ENCODE data around the gene MIPOL1. TPM values are rescaled to one million over a fixed set of nuclear protein-coding genes. Genes with fewer than 3 reads are reported as not detected.

The MIPOL1 gene
- total and polyA plus RNA-seq, 2 experiments from 2014 or later, result 16.6 to 24.8 TPM

DNA sequence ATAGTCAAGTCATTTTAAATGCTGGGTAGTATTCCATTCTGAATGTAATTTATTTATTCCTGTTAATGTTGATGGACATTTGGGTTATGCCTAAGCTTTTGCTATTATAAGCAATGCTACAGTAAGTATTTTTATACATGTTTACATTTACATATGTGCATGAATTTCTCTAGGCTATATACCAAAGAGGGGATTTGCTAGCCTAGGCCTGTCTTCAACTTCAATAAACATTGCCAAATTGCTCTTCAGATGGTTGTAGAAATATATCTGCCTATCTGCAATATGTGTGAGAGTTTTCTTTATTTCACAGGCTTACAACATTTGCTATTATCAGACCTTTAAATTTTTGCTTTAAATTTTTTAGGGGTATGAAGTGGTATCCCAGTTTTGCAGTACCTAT lies 87.0 kb downstream of the MIPOL1 start (continued):
- TF ChIP-seq, protein P1, sequence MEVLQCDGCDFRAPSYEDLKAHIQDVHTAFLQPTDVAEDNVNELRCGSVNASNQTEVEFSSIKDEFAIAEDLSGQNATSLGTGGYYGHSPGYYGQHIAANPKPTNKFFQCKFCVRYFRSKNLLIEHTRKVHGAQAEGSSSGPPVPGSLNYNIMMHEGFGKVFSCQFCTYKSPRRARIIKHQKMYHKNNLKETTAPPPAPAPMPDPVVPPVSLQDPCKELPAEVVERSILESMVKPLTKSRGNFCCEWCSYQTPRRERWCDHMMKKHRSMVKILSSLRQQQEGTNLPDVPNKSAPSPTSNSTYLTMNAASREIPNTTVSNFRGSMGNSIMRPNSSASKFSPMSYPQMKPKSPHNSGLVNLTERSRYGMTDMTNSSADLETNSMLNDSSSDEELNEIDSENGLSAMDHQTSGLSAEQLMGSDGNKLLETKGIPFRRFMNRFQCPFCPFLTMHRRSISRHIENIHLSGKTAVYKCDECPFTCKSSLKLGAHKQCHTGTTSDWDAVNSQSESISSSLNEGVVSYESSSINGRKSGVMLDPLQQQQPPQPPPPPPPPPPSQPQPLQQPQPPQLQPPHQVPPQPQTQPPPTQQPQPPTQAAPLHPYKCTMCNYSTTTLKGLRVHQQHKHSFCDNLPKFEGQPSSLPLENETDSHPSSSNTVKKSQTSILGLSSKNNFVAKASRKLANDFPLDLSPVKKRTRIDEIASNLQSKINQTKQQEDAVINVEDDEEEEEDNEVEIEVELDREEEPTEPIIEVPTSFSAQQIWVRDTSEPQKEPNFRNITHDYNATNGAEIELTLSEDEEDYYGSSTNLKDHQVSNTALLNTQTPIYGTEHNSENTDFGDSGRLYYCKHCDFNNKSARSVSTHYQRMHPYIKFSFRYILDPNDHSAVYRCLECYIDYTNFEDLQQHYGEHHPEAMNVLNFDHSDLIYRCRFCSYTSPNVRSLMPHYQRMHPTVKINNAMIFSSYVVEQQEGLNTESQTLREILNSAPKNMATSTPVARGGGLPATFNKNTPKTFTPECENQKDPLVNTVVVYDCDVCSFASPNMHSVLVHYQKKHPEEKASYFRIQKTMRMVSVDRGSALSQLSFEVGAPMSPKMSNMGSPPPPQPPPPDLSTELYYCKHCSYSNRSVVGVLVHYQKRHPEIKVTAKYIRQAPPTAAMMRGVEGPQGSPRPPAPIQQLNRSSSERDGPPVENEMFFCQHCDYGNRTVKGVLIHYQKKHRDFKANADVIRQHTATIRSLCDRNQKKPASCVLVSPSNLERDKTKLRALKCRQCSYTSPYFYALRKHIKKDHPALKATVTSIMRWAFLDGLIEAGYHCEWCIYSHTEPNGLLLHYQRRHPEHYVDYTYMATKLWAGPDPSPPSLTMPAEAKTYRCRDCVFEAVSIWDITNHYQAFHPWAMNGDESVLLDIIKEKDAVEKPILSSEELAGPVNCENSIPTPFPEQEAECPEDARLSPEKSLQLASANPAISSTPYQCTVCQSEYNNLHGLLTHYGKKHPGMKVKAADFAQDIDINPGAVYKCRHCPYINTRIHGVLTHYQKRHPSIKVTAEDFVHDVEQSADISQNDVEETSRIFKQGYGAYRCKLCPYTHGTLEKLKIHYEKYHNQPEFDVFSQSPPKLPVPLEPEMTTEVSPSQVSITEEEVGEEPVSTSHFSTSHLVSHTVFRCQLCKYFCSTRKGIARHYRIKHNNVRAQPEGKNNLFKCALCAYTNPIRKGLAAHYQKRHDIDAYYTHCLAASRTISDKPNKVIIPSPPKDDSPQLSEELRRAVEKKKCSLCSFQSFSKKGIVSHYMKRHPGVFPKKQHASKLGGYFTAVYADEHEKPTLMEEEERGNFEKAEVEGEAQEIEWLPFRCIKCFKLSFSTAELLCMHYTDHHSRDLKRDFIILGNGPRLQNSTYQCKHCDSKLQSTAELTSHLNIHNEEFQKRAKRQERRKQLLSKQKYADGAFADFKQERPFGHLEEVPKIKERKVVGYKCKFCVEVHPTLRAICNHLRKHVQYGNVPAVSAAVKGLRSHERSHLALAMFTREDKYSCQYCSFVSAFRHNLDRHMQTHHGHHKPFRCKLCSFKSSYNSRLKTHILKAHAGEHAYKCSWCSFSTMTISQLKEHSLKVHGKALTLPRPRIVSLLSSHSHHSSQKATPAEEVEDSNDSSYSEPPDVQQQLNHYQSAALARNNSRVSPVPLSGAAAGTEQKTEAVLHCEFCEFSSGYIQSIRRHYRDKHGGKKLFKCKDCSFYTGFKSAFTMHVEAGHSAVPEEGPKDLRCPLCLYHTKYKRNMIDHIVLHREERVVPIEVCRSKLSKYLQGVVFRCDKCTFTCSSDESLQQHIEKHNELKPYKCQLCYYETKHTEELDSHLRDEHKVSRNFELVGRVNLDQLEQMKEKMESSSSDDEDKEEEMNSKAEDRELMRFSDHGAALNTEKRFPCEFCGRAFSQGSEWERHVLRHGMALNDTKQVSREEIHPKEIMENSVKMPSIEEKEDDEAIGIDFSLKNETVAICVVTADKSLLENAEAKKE (CRISPR knock-in tag; IDR thresholded peaks at IDR 0.05), result no peak
- TF ChIP-seq CREB1 (CRISPR knock-in tag; IDR thresholded peaks at IDR 0.05; ENCODE audit: low read depth), result no peak
- TF ChIP-seq POLR2AphosphoS5 (IDR thresholded peaks at IDR 0.05; ENCODE audit: low read depth), result no peak
- TF ChIP-seq STAT1 (IDR thresholded peaks at IDR 0.05; ENCODE audit: unreplicated experiment), result no peak
- TF ChIP-seq, protein P2, sequence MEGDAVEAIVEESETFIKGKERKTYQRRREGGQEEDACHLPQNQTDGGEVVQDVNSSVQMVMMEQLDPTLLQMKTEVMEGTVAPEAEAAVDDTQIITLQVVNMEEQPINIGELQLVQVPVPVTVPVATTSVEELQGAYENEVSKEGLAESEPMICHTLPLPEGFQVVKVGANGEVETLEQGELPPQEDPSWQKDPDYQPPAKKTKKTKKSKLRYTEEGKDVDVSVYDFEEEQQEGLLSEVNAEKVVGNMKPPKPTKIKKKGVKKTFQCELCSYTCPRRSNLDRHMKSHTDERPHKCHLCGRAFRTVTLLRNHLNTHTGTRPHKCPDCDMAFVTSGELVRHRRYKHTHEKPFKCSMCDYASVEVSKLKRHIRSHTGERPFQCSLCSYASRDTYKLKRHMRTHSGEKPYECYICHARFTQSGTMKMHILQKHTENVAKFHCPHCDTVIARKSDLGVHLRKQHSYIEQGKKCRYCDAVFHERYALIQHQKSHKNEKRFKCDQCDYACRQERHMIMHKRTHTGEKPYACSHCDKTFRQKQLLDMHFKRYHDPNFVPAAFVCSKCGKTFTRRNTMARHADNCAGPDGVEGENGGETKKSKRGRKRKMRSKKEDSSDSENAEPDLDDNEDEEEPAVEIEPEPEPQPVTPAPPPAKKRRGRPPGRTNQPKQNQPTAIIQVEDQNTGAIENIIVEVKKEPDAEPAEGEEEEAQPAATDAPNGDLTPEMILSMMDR (conservative IDR thresholded peaks at IDR 0.05; ENCODE audit: low read depth in 2 of 2), result no peak
- TF ChIP-seq ZNF114 (CRISPR knock-in tag; IDR thresholded peaks at IDR 0.05), result no peak
- TF ChIP-seq JUNB (IDR thresholded peaks at IDR 0.05; ENCODE audit: unreplicated experiment), result no peak
- no peak for TF ChIP-seq EZH2 (IDR thresholded peaks at IDR 0.05; ENCODE audit: low read depth, unreplicated experiment)

DNA sequence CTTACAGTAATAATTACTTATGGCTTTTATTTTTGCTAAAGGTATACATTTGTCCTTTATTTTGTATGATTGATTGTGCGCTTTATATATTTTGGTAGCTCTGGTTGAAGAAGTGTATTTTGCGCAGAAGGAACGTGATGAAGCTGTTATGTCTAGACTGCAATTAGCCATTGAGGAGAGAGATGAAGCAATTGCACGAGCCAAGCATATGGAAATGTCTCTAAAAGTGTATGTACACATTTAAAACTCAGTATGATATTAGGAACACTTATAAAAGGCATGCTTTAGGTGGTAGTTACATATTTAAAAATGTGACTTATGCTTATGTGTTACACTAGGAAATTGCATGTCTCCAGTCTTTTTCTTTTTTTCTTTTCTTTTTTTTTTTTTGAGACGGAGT lies 87.5 kb downstream of the MIPOL1 start:
- H4K20me1 ChIP-seq (replicated peaks; ENCODE audit: insufficient read depth), result no peaks in the 10 kb centered on the region
- no peaks in the 10 kb centered on the region; the same call in 1 of the 2 replicates for H3K36me3 ChIP-seq (ENCODE audit: insufficient read depth)
- H3F3A ChIP-seq (replicated peaks; ENCODE audit: low read depth), result no peaks in the 10 kb centered on the region
- no peaks in the 10 kb centered on the region for H3K27me3 ChIP-seq (ENCODE audit: insufficient read depth)
- H2AFZ ChIP-seq, result no peak overlapping the region
- H3K4me3 Mint-ChIP-seq, result no peak overlapping the region
- ATAC-seq (no peak), DNase-seq (ENCODE audit: low spot score) (no peak)
- no peaks in the 10 kb centered on the region for H3K79me2 ChIP-seq (replicated peaks; ENCODE audit: insufficient read depth)
- H3K27me3 Mint-ChIP-seq (ENCODE audit: insufficient read depth, low read depth, poor library complexity), result no peaks in the 10 kb centered on the region
- no peak overlapping the region for H3K27ac Mint-ChIP-seq
- H3K4me3 ChIP-seq, result no peak overlapping the region
- no peaks in the 10 kb centered on the region for H3K4me1 ChIP-seq (ENCODE audit: insufficient read depth)
- peaks cover 15% of the 10 kb centered on the region for H3K36me3 Mint-ChIP-seq (ENCODE audit: low read depth)
- H3K9me2 ChIP-seq (ENCODE audit: insufficient read depth), result no peaks in the 10 kb centered on the region
- H3K4me2 ChIP-seq, result no peak overlapping the region
- no peaks in the 10 kb centered on the region for H3K4me1 Mint-ChIP-seq
- H3K9me3 Mint-ChIP-seq, result peaks cover 2% of the 10 kb centered on the region; the same call in 1 of the 3 replicates
- no peak overlapping the region for H3K27ac ChIP-seq (ENCODE audit: low read depth)
- TF ChIP-seq, protein P3, sequence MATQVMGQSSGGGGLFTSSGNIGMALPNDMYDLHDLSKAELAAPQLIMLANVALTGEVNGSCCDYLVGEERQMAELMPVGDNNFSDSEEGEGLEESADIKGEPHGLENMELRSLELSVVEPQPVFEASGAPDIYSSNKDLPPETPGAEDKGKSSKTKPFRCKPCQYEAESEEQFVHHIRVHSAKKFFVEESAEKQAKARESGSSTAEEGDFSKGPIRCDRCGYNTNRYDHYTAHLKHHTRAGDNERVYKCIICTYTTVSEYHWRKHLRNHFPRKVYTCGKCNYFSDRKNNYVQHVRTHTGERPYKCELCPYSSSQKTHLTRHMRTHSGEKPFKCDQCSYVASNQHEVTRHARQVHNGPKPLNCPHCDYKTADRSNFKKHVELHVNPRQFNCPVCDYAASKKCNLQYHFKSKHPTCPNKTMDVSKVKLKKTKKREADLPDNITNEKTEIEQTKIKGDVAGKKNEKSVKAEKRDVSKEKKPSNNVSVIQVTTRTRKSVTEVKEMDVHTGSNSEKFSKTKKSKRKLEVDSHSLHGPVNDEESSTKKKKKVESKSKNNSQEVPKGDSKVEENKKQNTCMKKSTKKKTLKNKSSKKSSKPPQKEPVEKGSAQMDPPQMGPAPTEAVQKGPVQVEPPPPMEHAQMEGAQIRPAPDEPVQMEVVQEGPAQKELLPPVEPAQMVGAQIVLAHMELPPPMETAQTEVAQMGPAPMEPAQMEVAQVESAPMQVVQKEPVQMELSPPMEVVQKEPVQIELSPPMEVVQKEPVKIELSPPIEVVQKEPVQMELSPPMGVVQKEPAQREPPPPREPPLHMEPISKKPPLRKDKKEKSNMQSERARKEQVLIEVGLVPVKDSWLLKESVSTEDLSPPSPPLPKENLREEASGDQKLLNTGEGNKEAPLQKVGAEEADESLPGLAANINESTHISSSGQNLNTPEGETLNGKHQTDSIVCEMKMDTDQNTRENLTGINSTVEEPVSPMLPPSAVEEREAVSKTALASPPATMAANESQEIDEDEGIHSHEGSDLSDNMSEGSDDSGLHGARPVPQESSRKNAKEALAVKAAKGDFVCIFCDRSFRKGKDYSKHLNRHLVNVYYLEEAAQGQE (IDR thresholded peaks at IDR 0.05; ENCODE audit: unreplicated experiment), result no peak
- TF ChIP-seq NANOG (IDR thresholded peaks at IDR 0.05; ENCODE audit: borderline replicate concordance), result no peak
- TF ChIP-seq CREB1 (CRISPR knock-in tag; IDR thresholded peaks at IDR 0.05; ENCODE audit: low read depth), result no peak
- no peak for TF ChIP-seq JUNB (IDR thresholded peaks at IDR 0.05; ENCODE audit: unreplicated experiment)
- TF ChIP-seq EZH2 (IDR thresholded peaks at IDR 0.05; ENCODE audit: low read depth, unreplicated experiment), result no peak
- no peak for TF ChIP-seq ZNF331 (CRISPR knock-in tag; IDR thresholded peaks at IDR 0.05; ENCODE audit: low read depth)

Data from GM23338 (cell line).